ENCODE results near the gene UST.
"Not testable (repeated sequence)": the region's sequence is repeated elsewhere in the genome, so short reads cannot be mapped to it uniquely, and the experiment has no call there.

Gene UST

GRCh38 chr6:148912252-148912651 is 165.4 kb downstream of the UST start:
- no peak for DNase-seq

GRCh38 chr6:148915810-148916209 is 169.0 kb downstream of the UST start:
- DNase-seq = no peak

- DNase-seq = not testable (repeated sequence)
Measured at GRCh38 chr6:148916485-148916884, 169.7 kb downstream of the UST start.

GRCh38 chr6:148924226-148925012 is 177.6 kb downstream of the UST start:
- no peak for DNase-seq

- DNase-seq = no peak
Measured at GRCh38 chr6:148925701-148926100, 178.9 kb downstream of the UST start.

- DNase-seq = no peak
Measured at GRCh38 chr6:148926478-148926877, 179.6 kb downstream of the UST start.

GRCh38 chr6:148927586-148927985 is 180.8 kb downstream of the UST start:
- DNase-seq = no peak

- DNase-seq = no peak
Measured at GRCh38 chr6:148928811-148929210, 182.0 kb downstream of the UST start.

GRCh38 chr6:148932208-148932607 is 185.4 kb downstream of the UST start:
- no peak for DNase-seq

GRCh38 chr6:148932731-148933130 is 185.9 kb downstream of the UST start:
- no peak for DNase-seq

GRCh38 chr6:148934539-148934938 is 187.7 kb downstream of the UST start:
- no peak for DNase-seq

GRCh38 chr6:148934961-148935360 is 188.1 kb downstream of the UST start:
- DNase-seq = no peak

GRCh38 chr6:148935705-148936435 is 189.0 kb downstream of the UST start:
- no peak for DNase-seq

- no peak for DNase-seq
Measured at GRCh38 chr6:148943451-148943850, 196.6 kb downstream of the UST start.

- no peak for DNase-seq
Measured at GRCh38 chr6:148944608-148945007, 197.8 kb downstream of the UST start.

- DNase-seq = no peak
Measured at GRCh38 chr6:148945301-148946021, 198.6 kb downstream of the UST start.

- peak; percentile 5 for DNase-seq
Measured at GRCh38 chr6:148947621-148948444, 201.0 kb downstream of the UST start.

- no peak for DNase-seq
Measured at GRCh38 chr6:148951662-148952061, 204.8 kb downstream of the UST start.

GRCh38 chr6:148952147-148953035 is 205.6 kb downstream of the UST start:
- DNase-seq = no peak

- DNase-seq = no peak
Measured at GRCh38 chr6:148954461-148954860, 207.6 kb downstream of the UST start.

GRCh38 chr6:148954934-148955333 is 208.1 kb downstream of the UST start:
- DNase-seq = no peak

- DNase-seq = no peak
Measured at GRCh38 chr6:148955441-148955840, 208.6 kb downstream of the UST start.
